HEK293 (cell line): ENCODE results near the gene CHN2.

Source experiments
- CTCF ChIA-PET: fragments of 350-600 bp; formaldehyde crosslinking; extraction: SDS; loops from one replicate; lab custom pipeline; 2021; ENCODE audit warnings: antibody characterized with exemption; lab: Yijun Ruan, JAX
- POLR2A ChIA-PET: fragments of 300-600 bp; formaldehyde crosslinking; extraction: SDS; loops from one replicate; lab custom pipeline; 2020; ENCODE audit warnings: antibody characterized with exemption, inconsistent platforms; lab: Yijun Ruan, JAX
- H3K27ac ChIP-seq: fragments of 200-500 bp; sonication (Bioruptor generic); 2 replicates; pipeline ENCODE4 v1.5.1; 2014; ENCODE audit warnings: low read depth, low read length, control low read depth, inconsistent platforms; ENCODE audit errors: extremely low read depth
- H3K36me3 ChIP-seq, 2 experiments: fragments of 200-500 bp in 1 of 2; sonication (Bioruptor generic) in 1 of 2; 1 replicate in 1 of 2; 2 replicates in 1 of 2; pipeline ENCODE4 v1.5.1; 2014 to 2017; ENCODE audit warnings: inconsistent platforms in 2 of 2, low read length in 2 of 2; ENCODE audit not compliant: control insufficient read depth in 2 of 2, insufficient read depth in 1 of 2
- H3K4me1 ChIP-seq: fragments of 200-500 bp; sonication (Bioruptor generic); 2 replicates; pipeline ENCODE4 v1.5.1; 2014; ENCODE audit warnings: mild to moderate bottlenecking, low read length, inconsistent platforms; ENCODE audit not compliant: control insufficient read depth, insufficient read depth
- H3K4me3 ChIP-seq: 2 replicates; pipeline ENCODE4 v1.5.1; 2011; ENCODE audit warnings: low read depth, mild to moderate bottlenecking, control low read depth, low read length, moderate library complexity
- H3K9me3 ChIP-seq: fragments of 200-500 bp; sonication (Bioruptor generic); 2 replicates; pipeline ENCODE4 v1.5.1; 2014; ENCODE audit warnings: low read depth, low read length, inconsistent platforms; ENCODE audit not compliant: control insufficient read depth, insufficient read depth
- RBAK ChIP-seq: fragments of 450-650 bp; formaldehyde crosslinking; IDR thresholded peaks from 2 replicates; pipeline ENCODE4 v1.5.1; 2016; ENCODE audit warnings: missing biosample characterization, missing genetic modification characterization
- SP7 ChIP-seq: fragments of 450-650 bp; formaldehyde crosslinking; IDR thresholded peaks from 2 replicates; pipeline ENCODE4 v1.5.1; 2016; ENCODE audit warnings: missing biosample characterization, missing genetic modification characterization
- ZNF184 ChIP-seq: fragments of 450-650 bp; IDR thresholded peaks from 2 replicates; pipeline ENCODE4 v1.5.1; 2018; ENCODE audit warnings: missing biosample characterization, mild to moderate bottlenecking, missing genetic modification characterization
- ZNF48 ChIP-seq: fragments of 450-650 bp; formaldehyde crosslinking; IDR thresholded peaks from 2 replicates; pipeline ENCODE4 v1.5.1; 2016; ENCODE audit warnings: missing biosample characterization, missing genetic modification characterization
- ZNF585B ChIP-seq: fragments of 450-650 bp; formaldehyde crosslinking; IDR thresholded peaks from 2 replicates; pipeline ENCODE4 v1.5.1; 2016; ENCODE audit warnings: missing biosample characterization, missing genetic modification characterization
- ZNF629 ChIP-seq: fragments of 450-650 bp; formaldehyde crosslinking; IDR thresholded peaks from 2 replicates; pipeline ENCODE4 v1.5.1; 2017; ENCODE audit warnings: missing biosample characterization, missing genetic modification characterization
- TF ChIP-seq, protein P1 (sequence below): fragments of 450-650 bp; formaldehyde crosslinking; IDR thresholded peaks from 2 replicates; pipeline ENCODE4 v1.5.1; 2016; ENCODE audit warnings: missing biosample characterization, missing genetic modification characterization
- TF ChIP-seq, protein P2 (sequence below): fragments of 450-650 bp; formaldehyde crosslinking; IDR thresholded peaks from 2 replicates; pipeline ENCODE4 v1.5.1; 2016; ENCODE audit warnings: missing biosample characterization, missing genetic modification characterization
- TF ChIP-seq, protein P3 (sequence below): fragments of 450-650 bp; formaldehyde crosslinking; IDR thresholded peaks from 2 replicates; pipeline ENCODE4 v1.5.1; 2016; ENCODE audit warnings: missing biosample characterization, missing genetic modification characterization
- TF ChIP-seq, protein P4 (sequence below): fragments of 450-650 bp; formaldehyde crosslinking; IDR thresholded peaks from 2 replicates; pipeline ENCODE4 v1.5.1; 2016; ENCODE audit warnings: missing biosample characterization, missing genetic modification characterization
- TF ChIP-seq, protein P5 (sequence below): fragments of 450-650 bp; formaldehyde crosslinking; IDR thresholded peaks from 2 replicates; pipeline ENCODE4 v1.5.1; 2016; ENCODE audit warnings: missing biosample characterization, missing genetic modification characterization
- TF ChIP-seq, protein P6 (sequence below): fragments of 450-650 bp; formaldehyde crosslinking; conservative IDR thresholded peaks from 2 replicates; pipeline ENCODE4 v1.5.1; 2016; ENCODE audit warnings: low read depth, missing biosample characterization, missing genetic modification characterization
- TF ChIP-seq, protein P7 (sequence below): fragments of 450-650 bp; formaldehyde crosslinking; IDR thresholded peaks from 2 replicates; pipeline ENCODE4 v1.5.1; 2017; ENCODE audit warnings: missing biosample characterization, missing genetic modification characterization

Gene CHN2

DNA sequence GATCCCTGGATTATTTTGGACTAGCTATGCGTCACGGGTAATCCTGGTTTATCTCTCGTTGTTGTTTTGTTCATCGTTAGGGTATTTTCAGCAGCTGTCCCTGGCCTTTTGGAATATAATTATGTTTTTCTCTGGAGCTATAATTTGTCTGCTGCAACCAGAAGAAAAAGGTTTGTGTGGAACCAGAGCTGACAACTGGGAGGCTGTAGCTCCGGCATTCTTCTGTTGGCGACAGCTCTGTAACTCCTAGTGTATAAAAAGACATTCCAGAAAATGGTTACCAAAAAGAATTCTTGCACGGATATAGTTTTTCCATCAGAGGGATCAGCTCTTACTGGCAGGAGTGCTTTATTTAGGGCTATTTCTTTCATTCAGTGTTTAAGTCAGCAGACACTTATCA lies 238.1 kb downstream of the CHN2 start (continued):
- TF ChIP-seq, protein P1, sequence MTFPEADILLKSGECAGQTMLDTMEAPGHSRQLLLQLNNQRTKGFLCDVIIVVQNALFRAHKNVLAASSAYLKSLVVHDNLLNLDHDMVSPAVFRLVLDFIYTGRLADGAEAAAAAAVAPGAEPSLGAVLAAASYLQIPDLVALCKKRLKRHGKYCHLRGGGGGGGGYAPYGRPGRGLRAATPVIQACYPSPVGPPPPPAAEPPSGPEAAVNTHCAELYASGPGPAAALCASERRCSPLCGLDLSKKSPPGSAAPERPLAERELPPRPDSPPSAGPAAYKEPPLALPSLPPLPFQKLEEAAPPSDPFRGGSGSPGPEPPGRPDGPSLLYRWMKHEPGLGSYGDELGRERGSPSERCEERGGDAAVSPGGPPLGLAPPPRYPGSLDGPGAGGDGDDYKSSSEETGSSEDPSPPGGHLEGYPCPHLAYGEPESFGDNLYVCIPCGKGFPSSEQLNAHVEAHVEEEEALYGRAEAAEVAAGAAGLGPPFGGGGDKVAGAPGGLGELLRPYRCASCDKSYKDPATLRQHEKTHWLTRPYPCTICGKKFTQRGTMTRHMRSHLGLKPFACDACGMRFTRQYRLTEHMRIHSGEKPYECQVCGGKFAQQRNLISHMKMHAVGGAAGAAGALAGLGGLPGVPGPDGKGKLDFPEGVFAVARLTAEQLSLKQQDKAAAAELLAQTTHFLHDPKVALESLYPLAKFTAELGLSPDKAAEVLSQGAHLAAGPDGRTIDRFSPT: no peak

DNA sequence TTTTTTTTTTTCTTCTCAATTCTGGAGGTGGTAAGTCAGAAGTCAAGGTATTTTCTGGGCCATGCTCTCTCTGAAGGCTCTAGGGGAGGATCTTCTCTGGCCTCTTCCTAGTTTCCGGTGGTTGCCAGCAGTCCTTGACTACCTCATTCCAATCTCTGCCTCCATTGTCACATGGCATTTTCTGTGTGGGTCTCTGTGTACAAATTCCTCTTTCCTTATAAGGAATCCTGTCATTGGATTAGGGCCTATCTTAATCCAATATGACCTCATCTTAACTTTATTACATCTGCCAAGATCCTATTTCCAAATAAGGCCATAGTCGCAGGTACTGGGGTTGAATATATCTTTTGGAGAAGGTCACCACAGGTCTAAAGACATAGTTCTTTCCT lies 239.8 kb downstream of the CHN2 start:
- POLR2A ChIA-PET: no interaction called here
- no peaks in the 10 kb centered on the region for H3K9me3 ChIP-seq
- H3K4me3 ChIP-seq: no peak overlapping the region
- TF ChIP-seq ZNF629 (tag by site-specific recombination): peak; percentile 62
- no peak for TF ChIP-seq ZNF585B (tag by site-specific recombination)
- CTCF ChIA-PET: interaction anchor here (1.1 kb wide), 1 partner anchor 25 kb away, joined by 3 read pairs; no protein-coding TSS in a partner anchor
- no peaks in the 10 kb centered on the region for H3K36me3 ChIP-seq
- no peaks in the 10 kb centered on the region for H3K4me1 ChIP-seq
- no peak overlapping the region for H3K27ac ChIP-seq

DNA sequence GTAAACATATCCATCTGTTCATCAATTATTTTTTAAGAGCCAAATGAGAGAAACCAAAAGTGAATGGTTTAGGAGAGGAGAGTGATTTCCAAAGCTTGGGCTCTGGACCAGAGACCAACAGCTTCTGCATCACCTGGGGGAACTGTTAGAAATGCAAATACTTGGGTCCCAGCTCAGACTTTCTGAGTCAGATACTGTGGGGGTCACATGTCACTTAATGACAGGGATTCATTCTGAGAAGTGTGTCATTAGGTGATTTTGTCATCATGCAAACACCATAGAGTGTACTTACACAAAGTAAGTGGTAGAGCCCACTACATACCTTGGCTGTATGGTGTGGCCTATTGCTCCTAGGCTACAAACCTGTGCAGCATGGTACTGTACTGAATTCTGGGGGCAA lies 240.6 kb downstream of the CHN2 start:
- POLR2A ChIA-PET: no interaction called here
- Histone ChIP-seq H3K4me3 (no peak overlapping the region), H3K36me3 (no peaks in the 10 kb centered on the region), H3K4me1 (no peaks in the 10 kb centered on the region), H3K9me3 (no peaks in the 10 kb centered on the region), H3K27ac (no peak overlapping the region)
- CTCF ChIA-PET: interaction anchor here (1.1 kb wide), 1 partner anchor 25 kb away, joined by 3 read pairs; no protein-coding TSS in a partner anchor
- TF ChIP-seq ZNF629 (tag by site-specific recombination) (0 out of 2 replicates have a peak, but pooled peaks have one; percentile 24), SP7 (tag by site-specific recombination) (peak; percentile 94), ZNF184 (tag by site-specific recombination) (no peak)
- TF ChIP-seq, protein P2, sequence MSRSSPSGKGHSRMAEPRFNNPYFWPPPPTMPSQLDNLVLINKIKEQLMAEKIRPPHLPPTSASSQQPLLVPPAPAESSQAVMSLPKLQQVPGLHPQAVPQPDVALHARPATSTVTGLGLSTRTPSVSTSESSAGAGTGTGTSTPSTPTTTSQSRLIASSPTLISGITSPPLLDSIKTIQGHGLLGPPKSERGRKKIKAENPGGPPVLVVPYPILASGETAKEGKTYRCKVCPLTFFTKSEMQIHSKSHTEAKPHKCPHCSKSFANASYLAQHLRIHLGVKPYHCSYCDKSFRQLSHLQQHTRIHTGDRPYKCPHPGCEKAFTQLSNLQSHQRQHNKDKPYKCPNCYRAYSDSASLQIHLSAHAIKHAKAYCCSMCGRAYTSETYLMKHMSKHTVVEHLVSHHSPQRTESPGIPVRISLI: no peak
- TF ChIP-seq, protein P3, sequence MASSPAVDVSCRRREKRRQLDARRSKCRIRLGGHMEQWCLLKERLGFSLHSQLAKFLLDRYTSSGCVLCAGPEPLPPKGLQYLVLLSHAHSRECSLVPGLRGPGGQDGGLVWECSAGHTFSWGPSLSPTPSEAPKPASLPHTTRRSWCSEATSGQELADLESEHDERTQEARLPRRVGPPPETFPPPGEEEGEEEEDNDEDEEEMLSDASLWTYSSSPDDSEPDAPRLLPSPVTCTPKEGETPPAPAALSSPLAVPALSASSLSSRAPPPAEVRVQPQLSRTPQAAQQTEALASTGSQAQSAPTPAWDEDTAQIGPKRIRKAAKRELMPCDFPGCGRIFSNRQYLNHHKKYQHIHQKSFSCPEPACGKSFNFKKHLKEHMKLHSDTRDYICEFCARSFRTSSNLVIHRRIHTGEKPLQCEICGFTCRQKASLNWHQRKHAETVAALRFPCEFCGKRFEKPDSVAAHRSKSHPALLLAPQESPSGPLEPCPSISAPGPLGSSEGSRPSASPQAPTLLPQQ: no peak
- TF ChIP-seq, protein P4, sequence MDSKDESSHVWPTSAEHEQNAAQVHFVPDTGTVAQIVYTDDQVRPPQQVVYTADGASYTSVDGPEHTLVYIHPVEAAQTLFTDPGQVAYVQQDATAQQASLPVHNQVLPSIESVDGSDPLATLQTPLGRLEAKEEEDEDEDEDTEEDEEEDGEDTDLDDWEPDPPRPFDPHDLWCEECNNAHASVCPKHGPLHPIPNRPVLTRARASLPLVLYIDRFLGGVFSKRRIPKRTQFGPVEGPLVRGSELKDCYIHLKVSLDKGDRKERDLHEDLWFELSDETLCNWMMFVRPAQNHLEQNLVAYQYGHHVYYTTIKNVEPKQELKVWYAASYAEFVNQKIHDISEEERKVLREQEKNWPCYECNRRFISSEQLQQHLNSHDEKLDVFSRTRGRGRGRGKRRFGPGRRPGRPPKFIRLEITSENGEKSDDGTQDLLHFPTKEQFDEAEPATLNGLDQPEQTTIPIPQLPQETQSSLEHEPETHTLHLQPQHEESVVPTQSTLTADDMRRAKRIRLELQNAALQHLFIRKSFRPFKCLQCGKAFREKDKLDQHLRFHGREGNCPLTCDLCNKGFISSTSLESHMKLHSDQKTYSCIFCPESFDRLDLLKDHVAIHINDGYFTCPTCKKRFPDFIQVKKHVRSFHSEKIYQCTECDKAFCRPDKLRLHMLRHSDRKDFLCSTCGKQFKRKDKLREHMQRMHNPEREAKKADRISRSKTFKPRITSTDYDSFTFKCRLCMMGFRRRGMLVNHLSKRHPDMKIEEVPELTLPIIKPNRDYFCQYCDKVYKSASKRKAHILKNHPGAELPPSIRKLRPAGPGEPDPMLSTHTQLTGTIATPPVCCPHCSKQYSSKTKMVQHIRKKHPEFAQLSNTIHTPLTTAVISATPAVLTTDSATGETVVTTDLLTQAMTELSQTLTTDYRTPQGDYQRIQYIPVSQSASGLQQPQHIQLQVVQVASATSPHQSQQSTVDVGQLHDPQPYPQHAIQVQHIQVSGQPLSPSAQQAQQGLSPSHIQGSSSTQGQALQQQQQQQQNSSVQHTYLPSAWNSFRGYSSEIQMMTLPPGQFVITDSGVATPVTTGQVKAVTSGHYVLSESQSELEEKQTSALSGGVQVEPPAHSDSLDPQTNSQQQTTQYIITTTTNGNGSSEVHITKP (tag by site-specific recombination): peak; percentile 39; the same call in 1 of the 2 replicates
- TF ChIP-seq, protein P5, sequence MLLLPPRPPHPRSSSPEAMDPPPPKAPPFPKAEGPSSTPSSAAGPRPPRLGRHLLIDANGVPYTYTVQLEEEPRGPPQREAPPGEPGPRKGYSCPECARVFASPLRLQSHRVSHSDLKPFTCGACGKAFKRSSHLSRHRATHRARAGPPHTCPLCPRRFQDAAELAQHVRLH (tag by site-specific recombination): no peak

DNA sequence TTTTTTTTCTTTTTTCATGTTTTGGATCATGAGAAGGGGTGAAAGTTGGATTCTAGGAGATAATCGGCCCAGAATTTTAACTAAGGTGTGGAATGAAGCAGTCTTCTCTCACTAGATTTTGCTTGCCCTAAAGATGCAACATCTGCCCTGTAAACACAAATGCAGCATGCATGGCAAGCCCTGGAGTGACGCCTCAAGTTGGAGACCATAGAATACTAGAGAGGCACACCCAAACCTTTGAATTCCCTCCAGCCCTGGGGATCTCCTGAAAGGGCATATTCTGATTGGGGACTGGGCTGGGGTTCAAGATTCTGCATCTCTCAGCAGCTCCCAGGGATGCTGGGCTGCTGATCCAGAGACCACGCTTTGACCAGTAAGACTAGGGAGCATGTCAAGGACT lies 241.3 kb downstream of the CHN2 start:
- ChIA-PET POLR2A (no interaction called here), CTCF (no interaction called here)
- Histone ChIP-seq H3K36me3 (no peaks in the 10 kb centered on the region), H3K4me1 (no peaks in the 10 kb centered on the region), H3K4me3 (no peak overlapping the region), H3K9me3 (no peaks in the 10 kb centered on the region), H3K27ac (no peak overlapping the region)
- TF ChIP-seq RBAK (no peak), ZNF48 (tag by site-specific recombination) (no peak)
- TF ChIP-seq, protein P6, sequence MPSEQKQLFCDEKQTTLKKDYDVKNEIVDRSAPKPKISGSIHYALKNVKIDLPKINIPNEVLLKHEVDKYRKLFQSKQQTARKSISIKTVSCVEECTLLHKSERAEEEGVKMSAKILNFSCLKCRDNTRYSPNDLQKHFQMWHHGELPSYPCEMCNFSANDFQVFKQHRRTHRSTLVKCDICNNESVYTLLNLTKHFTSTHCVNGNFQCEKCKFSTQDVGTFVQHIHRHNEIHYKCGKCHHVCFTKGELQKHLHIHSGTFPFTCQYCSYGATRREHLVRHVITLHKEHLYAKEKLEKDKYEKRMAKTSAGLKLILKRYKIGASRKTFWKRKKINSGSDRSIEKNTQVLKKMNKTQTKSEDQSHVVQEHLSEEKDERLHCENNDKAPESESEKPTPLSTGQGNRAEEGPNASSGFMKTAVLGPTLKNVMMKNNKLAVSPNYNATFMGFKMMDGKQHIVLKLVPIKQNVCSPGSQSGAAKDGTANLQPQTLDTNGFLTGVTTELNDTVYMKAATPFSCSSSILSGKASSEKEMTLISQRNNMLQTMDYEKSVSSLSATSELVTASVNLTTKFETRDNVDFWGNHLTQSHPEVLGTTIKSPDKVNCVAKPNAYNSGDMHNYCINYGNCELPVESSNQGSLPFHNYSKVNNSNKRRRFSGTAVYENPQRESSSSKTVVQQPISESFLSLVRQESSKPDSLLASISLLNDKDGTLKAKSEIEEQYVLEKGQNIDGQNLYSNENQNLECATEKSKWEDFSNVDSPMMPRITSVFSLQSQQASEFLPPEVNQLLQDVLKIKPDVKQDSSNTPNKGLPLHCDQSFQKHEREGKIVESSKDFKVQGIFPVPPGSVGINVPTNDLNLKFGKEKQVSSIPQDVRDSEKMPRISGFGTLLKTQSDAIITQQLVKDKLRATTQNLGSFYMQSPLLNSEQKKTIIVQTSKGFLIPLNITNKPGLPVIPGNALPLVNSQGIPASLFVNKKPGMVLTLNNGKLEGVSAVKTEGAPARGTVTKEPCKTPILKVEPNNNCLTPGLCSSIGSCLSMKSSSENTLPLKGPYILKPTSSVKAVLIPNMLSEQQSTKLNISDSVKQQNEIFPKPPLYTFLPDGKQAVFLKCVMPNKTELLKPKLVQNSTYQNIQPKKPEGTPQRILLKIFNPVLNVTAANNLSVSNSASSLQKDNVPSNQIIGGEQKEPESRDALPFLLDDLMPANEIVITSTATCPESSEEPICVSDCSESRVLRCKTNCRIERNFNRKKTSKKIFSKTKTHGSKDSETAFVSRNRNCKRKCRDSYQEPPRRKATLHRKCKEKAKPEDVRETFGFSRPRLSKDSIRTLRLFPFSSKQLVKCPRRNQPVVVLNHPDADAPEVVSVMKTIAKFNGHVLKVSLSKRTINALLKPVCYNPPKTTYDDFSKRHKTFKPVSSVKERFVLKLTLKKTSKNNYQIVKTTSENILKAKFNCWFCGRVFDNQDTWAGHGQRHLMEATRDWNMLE (tag by site-specific recombination): no peak
- TF ChIP-seq, protein P7, sequence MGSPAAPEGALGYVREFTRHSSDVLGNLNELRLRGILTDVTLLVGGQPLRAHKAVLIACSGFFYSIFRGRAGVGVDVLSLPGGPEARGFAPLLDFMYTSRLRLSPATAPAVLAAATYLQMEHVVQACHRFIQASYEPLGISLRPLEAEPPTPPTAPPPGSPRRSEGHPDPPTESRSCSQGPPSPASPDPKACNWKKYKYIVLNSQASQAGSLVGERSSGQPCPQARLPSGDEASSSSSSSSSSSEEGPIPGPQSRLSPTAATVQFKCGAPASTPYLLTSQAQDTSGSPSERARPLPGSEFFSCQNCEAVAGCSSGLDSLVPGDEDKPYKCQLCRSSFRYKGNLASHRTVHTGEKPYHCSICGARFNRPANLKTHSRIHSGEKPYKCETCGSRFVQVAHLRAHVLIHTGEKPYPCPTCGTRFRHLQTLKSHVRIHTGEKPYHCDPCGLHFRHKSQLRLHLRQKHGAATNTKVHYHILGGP (tag by site-specific recombination): no peak
